Measurements from ENCODE around the gene PTPRS.

Gene PTPRS

GRCh38 chr19:5312058-5312457, 28.6 kb downstream of the PTPRS start:
- Histone ChIP-seq H2AFZ (ENCODE audit: low read depth) (no peak overlapping the region), H3K27ac (no peak overlapping the region), H3K4me2 (no peak overlapping the region), H4K20me1 (ENCODE audit: insufficient read depth) (no peaks in the 10 kb centered on the region), H3K9ac (no peak overlapping the region), H3K36me3 (ENCODE audit: insufficient read depth) (no peaks in the 10 kb centered on the region), H3K79me2 (ENCODE audit: insufficient read depth, low read depth) (no peaks in the 10 kb centered on the region), H3K4me3 (IDR thresholded peaks at IDR 0.05; ENCODE audit: insufficient read depth, low read depth, low read length) (no peak overlapping the region), H3K27me3 (ENCODE audit: insufficient read depth, low read depth) (peaks cover 17% of the 10 kb centered on the region; the same call in 1 of the 2 replicates), H3K4me1 (ENCODE audit: low read depth, poor library complexity, severe bottlenecking) (no peaks in the 10 kb centered on the region)
- TF ChIP-seq, protein P1, sequence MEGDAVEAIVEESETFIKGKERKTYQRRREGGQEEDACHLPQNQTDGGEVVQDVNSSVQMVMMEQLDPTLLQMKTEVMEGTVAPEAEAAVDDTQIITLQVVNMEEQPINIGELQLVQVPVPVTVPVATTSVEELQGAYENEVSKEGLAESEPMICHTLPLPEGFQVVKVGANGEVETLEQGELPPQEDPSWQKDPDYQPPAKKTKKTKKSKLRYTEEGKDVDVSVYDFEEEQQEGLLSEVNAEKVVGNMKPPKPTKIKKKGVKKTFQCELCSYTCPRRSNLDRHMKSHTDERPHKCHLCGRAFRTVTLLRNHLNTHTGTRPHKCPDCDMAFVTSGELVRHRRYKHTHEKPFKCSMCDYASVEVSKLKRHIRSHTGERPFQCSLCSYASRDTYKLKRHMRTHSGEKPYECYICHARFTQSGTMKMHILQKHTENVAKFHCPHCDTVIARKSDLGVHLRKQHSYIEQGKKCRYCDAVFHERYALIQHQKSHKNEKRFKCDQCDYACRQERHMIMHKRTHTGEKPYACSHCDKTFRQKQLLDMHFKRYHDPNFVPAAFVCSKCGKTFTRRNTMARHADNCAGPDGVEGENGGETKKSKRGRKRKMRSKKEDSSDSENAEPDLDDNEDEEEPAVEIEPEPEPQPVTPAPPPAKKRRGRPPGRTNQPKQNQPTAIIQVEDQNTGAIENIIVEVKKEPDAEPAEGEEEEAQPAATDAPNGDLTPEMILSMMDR (conservative IDR thresholded peaks at IDR 0.05; ENCODE audit: low read depth, low read length) = no peak

GRCh38 chr19:5309438-5310204, 31.0 kb downstream of the PTPRS start:
- no peak overlapping the region for H3K27ac ChIP-seq
- no peak overlapping the region for H3K9ac ChIP-seq
- H3K27me3 ChIP-seq (ENCODE audit: insufficient read depth, low read depth) = peaks cover 32% of the 10 kb centered on the region; the same call in 1 of the 2 replicates
- TF ChIP-seq, protein P1 (conservative IDR thresholded peaks at IDR 0.05; ENCODE audit: low read depth, low read length) = no peak
- H3K4me1 ChIP-seq (ENCODE audit: low read depth, poor library complexity, severe bottlenecking) = no peaks in the 10 kb centered on the region
- H2AFZ ChIP-seq (ENCODE audit: low read depth) = no peak overlapping the region
- no peak overlapping the region for H3K4me2 ChIP-seq
- no peaks in the 10 kb centered on the region for H4K20me1 ChIP-seq (ENCODE audit: insufficient read depth)
- H3K4me3 ChIP-seq (IDR thresholded peaks at IDR 0.05; ENCODE audit: insufficient read depth, low read depth, low read length) = no peak overlapping the region
- H3K36me3 ChIP-seq (ENCODE audit: insufficient read depth) = no peaks in the 10 kb centered on the region
- no peaks in the 10 kb centered on the region for H3K79me2 ChIP-seq (ENCODE audit: insufficient read depth, low read depth)

GRCh38 chr19:5308451-5309437, 31.9 kb downstream of the PTPRS start:
- no peak overlapping the region for H3K27ac ChIP-seq
- H3K4me2 ChIP-seq = no peak overlapping the region
- TF ChIP-seq, protein P1 (conservative IDR thresholded peaks at IDR 0.05; ENCODE audit: low read depth, low read length) = no peak
- H3K4me3 ChIP-seq (IDR thresholded peaks at IDR 0.05; ENCODE audit: insufficient read depth, low read depth, low read length) = no peak overlapping the region
- H2AFZ ChIP-seq (ENCODE audit: low read depth) = no peak overlapping the region
- no peaks in the 10 kb centered on the region for H3K79me2 ChIP-seq (ENCODE audit: insufficient read depth, low read depth)
- H4K20me1 ChIP-seq (ENCODE audit: insufficient read depth) = no peaks in the 10 kb centered on the region
- no peak overlapping the region for H3K9ac ChIP-seq
- peaks cover 32% of the 10 kb centered on the region; the same call in 1 of the 2 replicates for H3K27me3 ChIP-seq (ENCODE audit: insufficient read depth, low read depth)
- H3K36me3 ChIP-seq (ENCODE audit: insufficient read depth) = no peaks in the 10 kb centered on the region
- no peaks in the 10 kb centered on the region for H3K4me1 ChIP-seq (ENCODE audit: low read depth, poor library complexity, severe bottlenecking)

DNA sequence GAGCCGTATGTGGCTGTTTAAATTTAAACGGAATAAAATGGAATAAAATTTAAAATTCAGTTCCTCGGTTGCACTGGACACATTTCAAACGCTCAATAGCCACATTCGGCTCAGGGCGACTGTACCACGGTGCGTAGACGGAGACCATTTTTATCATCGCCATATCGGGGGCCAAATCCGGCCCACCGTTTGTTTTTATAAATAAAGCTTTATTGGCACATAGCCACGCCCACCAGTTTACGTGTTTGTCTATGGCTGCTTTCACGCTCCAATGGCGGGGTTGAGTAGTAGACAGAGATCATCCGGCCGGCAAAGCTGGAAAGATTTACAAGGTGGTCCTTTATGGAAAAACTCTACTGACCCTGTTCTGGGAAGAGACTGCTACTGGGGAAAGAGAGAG, 33.0 kb downstream of the PTPRS start:
- no peak overlapping the region for H3K27ac ChIP-seq
- H3K9ac ChIP-seq = no peak overlapping the region
- no peaks in the 10 kb centered on the region for H3K79me2 ChIP-seq (ENCODE audit: insufficient read depth, low read depth)
- no peak overlapping the region for H3K4me2 ChIP-seq
- H2AFZ ChIP-seq (ENCODE audit: low read depth) = no peak overlapping the region
- H3K36me3 ChIP-seq (ENCODE audit: insufficient read depth) = no peaks in the 10 kb centered on the region
- TF ChIP-seq, protein P1 (conservative IDR thresholded peaks at IDR 0.05; ENCODE audit: low read depth, low read length) = no peak
- H4K20me1 ChIP-seq (ENCODE audit: insufficient read depth) = no peaks in the 10 kb centered on the region
- peaks cover 32% of the 10 kb centered on the region; the same call in 1 of the 2 replicates for H3K27me3 ChIP-seq (ENCODE audit: insufficient read depth, low read depth)
- H3K4me1 ChIP-seq (ENCODE audit: low read depth, poor library complexity, severe bottlenecking) = no peaks in the 10 kb centered on the region
- no peak overlapping the region for H3K4me3 ChIP-seq (IDR thresholded peaks at IDR 0.05; ENCODE audit: insufficient read depth, low read depth, low read length)
